Activated B cell treated with CpG ODN at 0.5 μM for 24 hours (primary cell): ENCODE measurements around the gene ZSWIM3. TPM values are rescaled to one million over a fixed set of nuclear protein-coding genes. Genes with fewer than 3 reads are reported as not detected.

Experiments
- ATAC-seq: fragments of 200-7000 bp; cut with Tn5 transposase; one replicate; pipeline ENCODE4 v1.10.0; 2021; ENCODE audit warnings: low read depth, mild to moderate bottlenecking, moderate library complexity
- CTCF ChIA-PET: fragments of 350-600 bp; sonication (Branson Sonifier 250); formaldehyde crosslinking; loops from one replicate; lab custom pipeline; 2021; ENCODE audit warnings: antibody characterized with exemption; lab: Charles Lee
- POLR2A ChIA-PET: fragments of 350-600 bp; sonication (Branson Sonifier 250); formaldehyde crosslinking; loops from one replicate; lab custom pipeline; 2021; ENCODE audit warnings: antibody characterized with exemption; lab: Charles Lee
- DNase-seq: peaks from one replicate; pipeline ENCODE4 v3.0.0; 2022
- H3K27ac Mint-ChIP-seq: one replicate; pipeline ENCODE4 v1.8.0; 2020; ENCODE audit warnings: mixed read lengths
- H3K27me3 Mint-ChIP-seq: one replicate; pipeline ENCODE4 v1.8.0; 2021; ENCODE audit warnings: mixed read lengths
- H3K36me3 Mint-ChIP-seq: one replicate; pipeline ENCODE4 v1.8.0; 2021; ENCODE audit warnings: low read depth, mixed read lengths
- H3K4me1 Mint-ChIP-seq: one replicate; pipeline ENCODE4 v1.8.0; 2021; ENCODE audit warnings: mixed read lengths
- H3K4me3 Mint-ChIP-seq: one replicate; pipeline ENCODE4 v1.8.0; 2020; ENCODE audit warnings: mild to moderate bottlenecking, mixed read lengths
- H3K9me3 Mint-ChIP-seq: one replicate; pipeline ENCODE4 v1.8.0; 2020; ENCODE audit warnings: mixed read lengths
- CTCF ChIP-seq: fragments of 200-600 bp; IDR thresholded peaks from one replicate; pipeline ENCODE4 v1.8.0; 2022; ENCODE audit warnings: antibody characterized with exemption, mild to moderate bottlenecking
- intact Hi-C: fragments of 100-400 bp; cut with micrococcal nuclease; formaldehyde crosslinking; loops from one replicate; pipeline ENCODE4 v1.15.1; 2024
- total RNA-seq: library from RNA; stranded (reverse); gene quantifications from 2 replicates; pipeline ENCODE4 v1.2.3, GENCODE V29; 2022

Gene ZSWIM3
- total RNA-seq, 1 donor from 2014 or later, result 6.4 TPM

- DNase-seq, result no peak
- Mint-ChIP-seq H3K9me3 (no peaks in the 10 kb centered on the region), H3K27me3 (no peaks in the 10 kb centered on the region), H3K36me3 (peaks cover 58% of the 10 kb centered on the region), H3K4me1 (peaks cover 12% of the 10 kb centered on the region), H3K27ac (no peak overlapping the region), H3K4me3 (no peak overlapping the region)
- no peak for TF ChIP-seq CTCF
- ChIA-PET POLR2A (interaction anchor here (0.6 kb wide), 1 partner anchor 12 kb away, joined by 3 read pairs; no protein-coding TSS in a partner anchor), CTCF (no interaction called here)
- intact Hi-C loops, result no loop called here
- no peak for ATAC-seq
Measured at GRCh38 chr20:45850238-45850637, 7.2 kb upstream of the ZSWIM3 start.

DNA sequence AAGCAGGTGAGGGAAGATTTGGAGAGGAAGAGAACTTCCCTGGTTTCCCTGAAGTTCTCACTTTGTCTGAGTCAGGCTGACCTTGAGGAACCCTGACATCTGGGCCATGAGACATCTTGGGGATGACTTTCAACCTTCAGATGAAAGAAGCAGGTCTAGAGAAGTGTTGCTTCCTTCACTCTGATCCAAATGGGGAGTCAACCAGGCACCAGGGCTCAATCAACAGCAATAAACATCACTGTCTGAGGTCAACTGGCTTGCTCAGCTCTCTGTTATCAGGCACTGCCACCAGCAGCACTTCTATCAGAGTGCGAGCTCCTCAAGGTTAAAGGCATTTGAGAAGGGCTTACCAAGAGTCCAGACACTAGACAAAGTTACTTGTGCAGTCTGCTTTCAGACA is 6.5 kb upstream of the ZSWIM3 start:
- Mint-ChIP-seq H3K27ac (no peak overlapping the region), H3K9me3 (no peaks in the 10 kb centered on the region), H3K36me3 (peaks cover 51% of the 10 kb centered on the region), H3K4me1 (peaks cover 15% of the 10 kb centered on the region), H3K4me3 (no peak overlapping the region), H3K27me3 (no peaks in the 10 kb centered on the region)
- ChIA-PET CTCF (no interaction called here), POLR2A (interaction anchor here (0.6 kb wide), 1 partner anchor 25 kb away, joined by 3 read pairs; no protein-coding TSS in a partner anchor)
- no peak for TF ChIP-seq CTCF
- ATAC-seq, result no peak
- DNase-seq, result no peak
- intact Hi-C loops, result no loop called here

- no peak for ATAC-seq
- CTCF ChIA-PET, result no interaction called here
- no peak for TF ChIP-seq CTCF
- H3K36me3 Mint-ChIP-seq, result peaks cover 45% of the 10 kb centered on the region
- DNase-seq, result no peak
- no peaks in the 10 kb centered on the region for H3K9me3 Mint-ChIP-seq
- POLR2A ChIA-PET, result interaction anchor here (0.6 kb wide), 1 partner anchor 25 kb away, joined by 3 read pairs; no protein-coding TSS in a partner anchor
- H3K27ac Mint-ChIP-seq, result no peak overlapping the region
- H3K4me1 Mint-ChIP-seq, result peaks cover 21% of the 10 kb centered on the region
- H3K4me3 Mint-ChIP-seq, result no peak overlapping the region
- intact Hi-C loops, result no loop called here
- H3K27me3 Mint-ChIP-seq, result no peaks in the 10 kb centered on the region
Measured at GRCh38 chr20:45851501-45851900, 5.9 kb upstream of the ZSWIM3 start.

- POLR2A ChIA-PET, result interaction anchor here (0.7 to 0.8 kb wide), 2 partner anchors 32 to 83 kb away, joined by 3 to 4 read pairs; partner anchors contain the start of gene PCIF1
- no peak for ATAC-seq
- Mint-ChIP-seq H3K27me3 (no peaks in the 10 kb centered on the region), H3K27ac (no peak overlapping the region), H3K4me1 (peaks cover 27% of the 10 kb centered on the region), H3K9me3 (no peaks in the 10 kb centered on the region), H3K4me3 (no peak overlapping the region), H3K36me3 (peaks cover 47% of the 10 kb centered on the region)
- CTCF ChIA-PET, result no interaction called here
- intact Hi-C loops, result no loop called here
- no peak for DNase-seq
- no peak for TF ChIP-seq CTCF
Measured at GRCh38 chr20:45852326-45852725, 5.1 kb upstream of the ZSWIM3 start.

- intact Hi-C loops, result no loop called here
- TF ChIP-seq CTCF, result no peak
- H3K27ac Mint-ChIP-seq, result no peak overlapping the region
- DNase-seq, result no peak
- CTCF ChIA-PET, result no interaction called here
- H3K4me1 Mint-ChIP-seq, result peaks cover 38% of the 10 kb centered on the region
- peaks cover 44% of the 10 kb centered on the region for H3K36me3 Mint-ChIP-seq
- no peaks in the 10 kb centered on the region for H3K9me3 Mint-ChIP-seq
- no peaks in the 10 kb centered on the region for H3K27me3 Mint-ChIP-seq
- ATAC-seq, result no peak
- POLR2A ChIA-PET, result no interaction called here
- no peak overlapping the region for H3K4me3 Mint-ChIP-seq
Measured at GRCh38 chr20:45853484-45853883, 3.9 kb upstream of the ZSWIM3 start.
